Central memory CD4-positive, alpha-beta T cell (primary cell): ENCODE measurements around the gene MIPEP.
A peak's percentile ranks its signal among the peaks of the same experiment; 100 is the strongest.

Experiments
- DNase-seq: peaks from one replicate; pipeline ENCODE4 v3.0.0; 2022

MIPEP gene

GRCh38 chr13:23743278-23744076 is 145.7 kb downstream of the MIPEP start:
- DNase-seq = peak; percentile 62

- no peak for DNase-seq
Measured at GRCh38 chr13:23741879-23742510, 147.2 kb downstream of the MIPEP start.

- no peak for DNase-seq
Measured at GRCh38 chr13:23740002-23740401, 149.2 kb downstream of the MIPEP start.

- no peak for DNase-seq
Measured at GRCh38 chr13:23739596-23739995, 149.6 kb downstream of the MIPEP start.

- DNase-seq = no peak
Measured at GRCh38 chr13:23736541-23736940, 152.7 kb downstream of the MIPEP start.

GRCh38 chr13:23735329-23735728 is 153.9 kb downstream of the MIPEP start:
- no peak for DNase-seq

GRCh38 chr13:23731709-23732108 is 157.5 kb downstream of the MIPEP start:
- DNase-seq = no peak

- DNase-seq = no peak
Measured at GRCh38 chr13:23730251-23730650, 158.9 kb downstream of the MIPEP start.

- DNase-seq = no peak
Measured at GRCh38 chr13:23729531-23729930, 159.7 kb downstream of the MIPEP start.

GRCh38 chr13:23728807-23729206 is 160.4 kb downstream of the MIPEP start:
- no peak for DNase-seq

- DNase-seq = no peak
Measured at GRCh38 chr13:23725922-23726321, 163.3 kb downstream of the MIPEP start.

- DNase-seq = no peak
Measured at GRCh38 chr13:23724196-23724970, 164.8 kb downstream of the MIPEP start.

GRCh38 chr13:23723471-23723870 is 165.7 kb downstream of the MIPEP start:
- no peak for DNase-seq

- DNase-seq = no peak
Measured at GRCh38 chr13:23722726-23723453, 166.3 kb downstream of the MIPEP start.

- DNase-seq = no peak
Measured at GRCh38 chr13:23718996-23719395, 170.2 kb downstream of the MIPEP start.

- no peak for DNase-seq
Measured at GRCh38 chr13:23716401-23716800, 172.8 kb downstream of the MIPEP start.

- DNase-seq = no peak
Measured at GRCh38 chr13:23715762-23716235, 173.4 kb downstream of the MIPEP start.

GRCh38 chr13:23715092-23715761 is 174.0 kb downstream of the MIPEP start:
- DNase-seq = no peak

GRCh38 chr13:23714672-23715071 is 174.5 kb downstream of the MIPEP start:
- no peak for DNase-seq

GRCh38 chr13:23711355-23711754 is 177.8 kb downstream of the MIPEP start:
- DNase-seq = no peak

- no peak for DNase-seq
Measured at GRCh38 chr13:23710366-23710765, 178.8 kb downstream of the MIPEP start.

GRCh38 chr13:23709536-23709935 is 179.7 kb downstream of the MIPEP start:
- DNase-seq = no peak
